ENCODE measurements around the gene ZNF385C.

GRCh38 chr17:42053731-42054500 is 44.4 kb downstream of the ZNF385C start:
- TF ChIP-seq CTCF (IDR thresholded peaks at IDR 0.05) (no peak), POLR2A (IDR thresholded peaks at IDR 0.05) (no peak), EP300 (IDR thresholded peaks at IDR 0.05; ENCODE audit: low read depth) (no peak), POLR2AphosphoS5 (IDR thresholded peaks at IDR 0.05) (no peak)
